GM19455 (cell line): ENCODE results near the gene KDELR1.
A peak's percentile ranks its signal among the peaks of the same experiment; 100 is the strongest.

Experiments used
- ATAC-seq: cut with Tn5 transposase; IDR thresholded peaks from one replicate; pipeline ENCODE4 v1.9.1; 2021; ENCODE audit not compliant: unreplicated experiment

The KDELR1 gene

GRCh38 chr19:48391100-48392005 lies at the start of gene KDELR1:
TSS of gene KDELR1 (minus strand) at chr19:48391551. CDS start at chr19:48391358, 193 bp downstream.
- peak; percentile 59 for ATAC-seq

GRCh38 chr19:48436586-48436985 lies 45.2 kb upstream of the KDELR1 start:
- ATAC-seq = no peak

GRCh38 chr19:48433337-48433736 lies 42.0 kb upstream of the KDELR1 start:
- no peak for ATAC-seq

DNA sequence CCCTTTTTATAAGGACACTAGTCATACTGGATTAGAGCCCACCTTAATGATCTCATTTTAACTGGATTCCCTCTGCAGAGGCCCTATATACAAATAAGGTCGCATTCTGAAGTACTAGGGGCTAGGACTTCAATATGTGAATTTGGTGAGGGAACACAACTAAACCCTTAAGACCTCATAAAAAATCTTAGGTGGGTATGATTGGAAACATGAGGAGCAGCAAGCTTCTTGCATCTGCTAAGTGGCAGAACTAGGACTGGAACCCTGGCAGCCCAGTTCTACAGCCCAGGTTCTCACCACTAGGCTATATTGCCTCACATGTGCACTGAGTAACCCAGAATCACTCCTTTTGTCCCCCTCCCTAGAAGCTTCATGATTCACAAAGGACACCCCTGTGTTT lies 37.3 kb upstream of the KDELR1 start:
- ATAC-seq = no peak

DNA sequence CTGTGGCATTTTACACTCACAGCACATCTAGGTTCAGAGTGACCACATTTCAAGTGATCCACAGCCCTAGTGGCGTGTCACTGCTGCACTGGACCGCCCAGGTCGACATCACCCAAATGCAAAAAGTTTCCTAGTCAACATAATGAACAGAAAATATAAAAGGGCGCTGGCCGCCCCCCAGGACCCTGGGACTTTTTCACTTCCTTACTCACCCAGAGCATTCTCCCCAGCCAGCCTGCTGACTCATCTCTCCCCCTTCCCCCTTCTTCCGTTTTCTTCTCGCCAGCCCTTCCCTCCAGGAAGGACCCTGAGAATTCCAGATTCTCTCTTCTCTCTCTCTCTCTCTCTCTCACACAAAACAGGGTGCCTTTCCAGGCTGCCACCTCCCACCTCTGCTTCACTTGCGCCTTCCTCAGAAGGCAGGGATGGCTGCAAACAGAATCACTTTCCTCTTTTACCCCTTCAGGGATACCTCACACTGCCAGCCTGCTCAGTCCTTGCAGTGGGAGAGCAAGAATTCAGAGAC lies 33.4 kb upstream of the KDELR1 start:
- no peak for ATAC-seq

GRCh38 chr19:48421548-48421947 lies 30.2 kb upstream of the KDELR1 start:
- no peak for ATAC-seq

GRCh38 chr19:48419158-48419920 lies 28.0 kb upstream of the KDELR1 start:
- peak; percentile 59 for ATAC-seq

GRCh38 chr19:48418317-48419064 lies 27.1 kb upstream of the KDELR1 start:
- ATAC-seq = no peak

DNA sequence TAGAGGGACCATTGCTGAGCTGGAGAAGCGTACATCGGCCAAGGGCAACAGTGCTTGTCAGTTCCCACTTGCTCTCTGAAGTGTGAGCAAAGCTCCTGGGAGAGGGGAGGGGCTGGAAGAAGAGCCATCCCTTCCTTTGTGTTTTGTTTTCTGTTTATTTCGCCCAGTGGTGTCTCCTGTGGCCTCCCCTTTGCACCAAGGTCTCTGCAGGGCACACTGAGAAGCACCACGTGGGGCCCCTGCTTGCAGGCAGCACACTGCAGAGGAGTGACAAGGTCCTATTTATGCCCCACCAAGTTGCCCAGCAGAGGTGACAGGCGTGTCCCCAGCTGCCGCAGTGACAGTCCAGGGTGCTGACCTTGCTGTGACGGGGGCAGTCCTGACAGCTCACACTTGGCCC lies 26.1 kb upstream of the KDELR1 start:
- no peak for ATAC-seq

DNA sequence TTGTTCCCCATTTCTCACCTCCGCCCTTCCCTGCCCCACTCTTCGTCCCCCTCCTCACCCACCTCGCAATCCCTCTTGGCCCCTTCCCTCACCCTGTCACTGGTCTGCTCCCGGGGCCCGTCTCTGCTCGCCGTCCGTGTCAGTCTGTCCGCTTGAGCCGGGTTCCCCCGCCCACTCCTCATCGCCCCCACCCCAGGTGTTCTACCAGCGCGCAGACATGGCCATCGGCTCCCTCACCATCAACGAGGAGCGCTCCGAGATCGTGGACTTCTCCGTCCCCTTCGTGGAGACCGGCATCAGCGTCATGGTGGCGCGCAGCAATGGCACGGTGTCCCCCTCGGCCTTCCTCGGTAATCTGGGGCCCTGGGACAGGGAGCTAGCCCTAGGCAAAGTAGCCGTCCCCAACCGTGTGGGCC lies 24.5 kb upstream of the KDELR1 start:
- ATAC-seq = no peak

- ATAC-seq = no peak
These were observed 24.0 kb upstream of the KDELR1 start for GRCh38 chr19:48415395-48415794.

DNA sequence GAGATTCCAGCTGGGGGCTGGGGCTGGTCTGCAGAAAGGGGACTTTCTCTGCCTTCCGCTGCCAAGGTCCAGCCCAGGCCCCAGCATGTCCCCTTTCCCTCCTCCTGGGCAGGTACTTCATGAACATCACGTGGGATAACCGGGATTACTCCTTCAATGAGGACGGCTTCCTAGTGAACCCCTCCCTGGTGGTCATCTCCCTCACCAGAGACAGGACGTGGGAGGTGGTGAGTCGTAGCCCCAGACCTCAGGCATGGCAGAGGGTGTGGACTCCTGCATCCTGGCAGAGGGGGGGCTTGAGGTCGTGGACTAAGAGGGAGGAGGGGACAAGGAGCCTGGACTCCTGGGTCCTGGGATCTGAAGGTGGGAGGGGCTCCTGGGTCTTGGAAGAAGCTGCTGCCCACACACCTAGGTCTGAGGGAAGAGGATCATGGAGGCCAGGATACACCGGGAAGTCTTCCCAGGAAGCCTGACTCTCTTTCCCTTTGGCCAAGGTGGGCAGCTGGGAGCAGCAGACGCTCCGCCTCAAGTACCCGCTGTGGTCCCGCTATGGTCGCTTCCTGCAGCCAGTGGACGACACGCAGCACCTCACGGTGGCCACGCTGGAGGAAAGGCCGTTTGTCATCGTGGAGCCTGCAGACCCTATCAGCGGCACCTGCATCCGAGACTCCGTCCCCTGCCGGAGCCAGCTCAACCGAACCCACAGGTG lies 22.7 kb upstream of the KDELR1 start:
- ATAC-seq = no peak

DNA sequence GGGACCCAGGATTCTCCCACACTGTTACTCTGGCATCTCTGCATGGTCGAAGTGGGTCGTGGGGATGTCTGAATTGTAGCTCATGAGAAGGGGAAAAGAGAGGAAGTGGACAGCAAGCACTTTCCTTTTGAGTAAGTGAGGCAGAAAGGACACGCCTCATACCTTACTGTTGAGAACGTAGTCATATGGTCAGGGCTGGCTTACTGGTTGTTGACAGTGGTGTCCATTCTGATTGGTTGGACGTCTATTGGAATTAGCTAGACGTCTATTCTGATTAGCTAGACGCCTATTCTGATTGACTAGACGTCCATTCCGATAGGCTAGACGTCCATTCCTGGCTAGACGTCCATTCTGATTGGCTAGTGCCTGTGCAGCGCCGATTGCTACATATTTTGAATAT lies 14.5 kb upstream of the KDELR1 start:
- ATAC-seq = no peak

DNA sequence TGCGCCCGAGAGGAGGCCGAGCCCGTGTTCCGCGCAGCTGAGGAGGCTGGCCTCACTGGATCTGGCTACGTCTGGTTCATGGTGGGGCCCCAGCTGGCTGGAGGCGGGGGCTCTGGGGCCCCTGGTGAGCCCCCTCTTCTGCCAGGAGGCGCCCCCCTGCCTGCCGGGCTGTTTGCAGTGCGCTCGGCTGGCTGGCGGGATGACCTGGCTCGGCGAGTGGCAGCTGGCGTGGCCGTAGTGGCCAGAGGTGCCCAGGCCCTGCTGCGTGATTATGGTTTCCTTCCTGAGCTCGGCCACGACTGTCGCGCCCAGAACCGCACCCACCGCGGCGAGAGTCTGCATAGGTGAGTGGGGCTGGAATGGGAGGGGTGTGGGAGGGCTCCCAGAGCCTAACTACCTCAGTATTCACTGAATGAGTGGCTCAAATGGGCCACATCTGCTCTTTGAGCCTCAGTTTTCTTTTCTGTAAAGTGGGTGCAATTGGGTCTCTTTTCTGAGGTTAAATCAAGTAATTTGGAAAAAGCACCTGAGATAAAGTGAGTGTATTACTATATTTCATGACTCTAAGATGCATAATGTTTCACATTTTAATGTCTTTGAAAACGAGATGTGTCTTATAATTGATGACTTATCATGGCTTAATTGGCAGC lies 13.8 kb upstream of the KDELR1 start:
- no peak for ATAC-seq

DNA sequence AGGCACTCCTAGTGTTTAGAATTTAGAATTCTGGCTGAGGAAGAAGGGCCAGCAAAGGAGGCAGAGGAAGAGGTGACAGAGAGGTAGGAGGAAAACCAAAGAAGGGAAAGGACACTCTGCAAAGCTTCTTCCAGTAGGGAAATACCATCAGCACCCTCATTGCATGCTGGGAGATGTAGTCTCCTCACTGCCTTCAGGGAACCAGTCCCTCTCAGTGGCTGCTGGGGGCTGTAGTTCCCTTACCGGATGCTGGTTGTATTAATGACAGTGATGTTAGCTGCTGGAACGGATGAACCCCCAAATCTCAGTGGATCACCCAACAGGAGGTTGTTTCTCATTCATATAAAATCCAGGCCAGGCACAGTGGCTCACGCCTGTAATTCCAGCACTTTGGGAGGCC lies 12.3 kb upstream of the KDELR1 start:
- ATAC-seq = no peak

DNA sequence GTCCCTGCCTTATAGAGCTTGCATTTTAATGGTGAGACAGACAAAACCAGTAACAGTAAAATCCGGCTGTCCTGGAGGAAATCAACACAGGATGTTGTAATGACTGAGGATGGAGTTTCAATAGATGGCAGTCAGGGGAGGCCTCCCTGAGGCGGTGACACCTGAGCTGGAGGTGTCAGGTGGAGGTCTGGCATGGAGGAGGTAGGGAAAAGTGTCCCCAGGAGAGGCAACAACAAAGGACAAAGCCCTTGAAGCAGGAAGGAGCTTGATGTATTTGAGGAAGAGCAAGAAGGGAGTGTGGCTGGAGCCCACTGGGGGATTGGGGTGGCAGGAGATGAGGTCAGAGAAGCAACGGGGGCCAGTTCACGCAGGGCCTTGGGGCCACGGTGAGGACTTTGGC lies 9.9 kb upstream of the KDELR1 start:
- ATAC-seq = no peak

- no peak for ATAC-seq
These were observed 8.8 kb upstream of the KDELR1 start for GRCh38 chr19:48400018-48400742.

DNA sequence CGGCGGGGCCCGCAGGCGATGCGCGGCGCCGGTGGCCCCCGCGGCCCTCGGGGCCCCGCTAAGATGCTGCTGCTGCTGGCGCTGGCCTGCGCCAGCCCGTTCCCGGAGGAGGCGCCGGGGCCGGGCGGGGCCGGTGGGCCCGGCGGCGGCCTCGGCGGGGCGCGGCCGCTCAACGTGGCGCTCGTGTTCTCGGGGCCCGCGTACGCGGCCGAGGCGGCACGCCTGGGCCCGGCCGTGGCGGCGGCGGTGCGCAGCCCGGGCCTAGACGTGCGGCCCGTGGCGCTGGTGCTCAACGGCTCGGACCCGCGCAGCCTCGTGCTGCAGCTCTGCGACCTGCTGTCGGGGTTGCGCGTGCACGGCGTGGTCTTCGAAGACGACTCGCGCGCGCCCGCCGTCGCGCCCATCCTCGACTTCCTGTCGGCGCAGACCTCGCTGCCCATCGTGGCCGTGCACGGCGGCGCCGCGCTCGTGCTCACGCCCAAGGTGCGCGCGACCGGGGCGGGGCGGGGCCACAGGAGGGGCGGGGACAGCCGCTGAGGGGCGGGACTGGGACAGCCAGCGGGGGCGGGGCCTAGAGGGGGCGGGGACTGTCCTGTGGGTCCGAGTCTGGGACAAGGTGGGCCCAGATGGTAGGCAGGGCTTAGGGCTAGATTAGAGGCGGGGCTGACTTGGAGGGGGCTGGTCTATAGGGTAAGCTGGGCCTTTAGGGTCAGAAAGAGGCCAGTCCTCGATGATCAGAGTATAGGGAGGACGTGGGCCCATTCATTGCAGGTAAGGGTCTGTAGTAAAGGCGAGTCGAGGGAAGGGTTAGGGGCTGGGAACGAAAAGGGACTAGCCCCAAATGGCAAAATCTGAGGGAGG lies 7.3 kb upstream of the KDELR1 start:
- no peak for ATAC-seq

DNA sequence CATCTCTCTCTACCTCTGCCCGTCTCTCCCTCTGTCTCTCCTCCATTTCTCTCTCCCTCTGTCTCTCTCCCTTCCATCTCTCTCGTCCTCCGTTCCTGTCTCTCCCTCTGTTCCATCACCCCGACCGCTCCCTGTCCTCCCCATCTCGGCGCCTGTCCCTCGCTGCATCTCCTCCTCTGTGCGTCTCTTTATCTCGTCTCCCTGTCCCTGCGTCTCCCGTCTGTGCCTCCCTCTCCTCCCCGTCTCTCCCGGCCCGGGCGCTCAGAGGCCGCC lies 6.7 kb upstream of the KDELR1 start:
- ATAC-seq = no peak
